ENCODE data around the gene CPNE8. TPM values are rescaled to one million over a fixed set of nuclear protein-coding genes. Genes with fewer than 3 reads are reported as not detected.

The CPNE8 gene
- total RNA-seq, 2 experiments from 2014 or later: not detected

DNA sequence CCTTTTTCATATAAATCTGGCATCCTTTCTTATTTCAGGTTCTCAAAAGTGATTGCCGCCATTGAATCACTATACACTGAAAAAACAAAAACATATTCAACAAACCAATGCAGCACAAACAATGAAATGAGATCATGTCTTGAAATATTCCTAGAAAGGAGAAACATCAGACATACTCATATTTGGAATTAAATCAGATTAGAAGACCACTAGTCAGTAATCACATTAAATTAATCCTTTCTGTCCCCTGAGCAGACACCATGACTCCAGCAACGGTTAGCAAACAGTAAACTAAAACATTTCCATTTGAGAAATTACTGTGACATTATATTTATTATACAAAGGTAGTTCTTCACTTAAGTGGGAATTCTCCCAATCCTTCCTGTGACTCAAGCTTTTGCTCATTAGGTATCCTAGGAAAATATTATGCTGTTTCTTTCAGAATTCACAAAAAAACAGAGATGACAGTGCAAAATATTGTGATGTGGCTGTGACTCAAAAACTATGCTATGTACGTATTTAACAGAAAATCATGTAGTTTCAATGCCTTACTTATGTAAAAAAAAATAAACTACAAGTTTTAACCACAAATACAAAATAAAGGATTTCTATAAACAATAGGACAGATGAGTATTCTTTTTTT lies 29.7 kb downstream of the CPNE8 start:
- no peaks in the 10 kb centered on the region for H3K9me2 ChIP-seq (ENCODE audit: insufficient read depth, low read length)
- H3K79me2 ChIP-seq (ENCODE audit: insufficient read depth, low read depth, low read length): no peaks in the 10 kb centered on the region
- H4K20me1 ChIP-seq (ENCODE audit: insufficient read depth, low read length): no peaks in the 10 kb centered on the region
- ChIA-PET CTCF (ENCODE audit: unreplicated experiment) (no interaction called here), POLR2A (interaction anchor here (0.6 kb wide), 2 partner anchors 15 to 33 kb away, joined by 3 read pairs; no protein-coding TSS in a partner anchor)
- H3K9me3 ChIP-seq (ENCODE audit: low read length): no peaks in the 10 kb centered on the region
- no peak overlapping the region for H3K4me3 ChIP-seq (ENCODE audit: low read depth, low read length, poor library complexity, severe bottlenecking)
- no peak overlapping the region for H2AFZ ChIP-seq (ENCODE audit: low read length)
- no peaks in the 10 kb centered on the region for H3K4me1 ChIP-seq (ENCODE audit: insufficient read depth, low read length, poor library complexity, severe bottlenecking)
- TF ChIP-seq EZH2phosphoT487 (IDR thresholded peaks at IDR 0.05; ENCODE audit: borderline replicate concordance, low read depth, low read length): no peak
- TF ChIP-seq, protein P1, sequence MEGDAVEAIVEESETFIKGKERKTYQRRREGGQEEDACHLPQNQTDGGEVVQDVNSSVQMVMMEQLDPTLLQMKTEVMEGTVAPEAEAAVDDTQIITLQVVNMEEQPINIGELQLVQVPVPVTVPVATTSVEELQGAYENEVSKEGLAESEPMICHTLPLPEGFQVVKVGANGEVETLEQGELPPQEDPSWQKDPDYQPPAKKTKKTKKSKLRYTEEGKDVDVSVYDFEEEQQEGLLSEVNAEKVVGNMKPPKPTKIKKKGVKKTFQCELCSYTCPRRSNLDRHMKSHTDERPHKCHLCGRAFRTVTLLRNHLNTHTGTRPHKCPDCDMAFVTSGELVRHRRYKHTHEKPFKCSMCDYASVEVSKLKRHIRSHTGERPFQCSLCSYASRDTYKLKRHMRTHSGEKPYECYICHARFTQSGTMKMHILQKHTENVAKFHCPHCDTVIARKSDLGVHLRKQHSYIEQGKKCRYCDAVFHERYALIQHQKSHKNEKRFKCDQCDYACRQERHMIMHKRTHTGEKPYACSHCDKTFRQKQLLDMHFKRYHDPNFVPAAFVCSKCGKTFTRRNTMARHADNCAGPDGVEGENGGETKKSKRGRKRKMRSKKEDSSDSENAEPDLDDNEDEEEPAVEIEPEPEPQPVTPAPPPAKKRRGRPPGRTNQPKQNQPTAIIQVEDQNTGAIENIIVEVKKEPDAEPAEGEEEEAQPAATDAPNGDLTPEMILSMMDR (conservative IDR thresholded peaks at IDR 0.05; ENCODE audit: low read length): no peak
- H3K4me2 ChIP-seq (ENCODE audit: low read length): no peak overlapping the region
- no TSS peak for BruUV-seq (replicated peaks)
- no peak overlapping the region for H3K27ac ChIP-seq (ENCODE audit: low read depth, low read length, poor library complexity, severe bottlenecking)
- no peak for DNase-seq (ENCODE audit: low spot score)
- H3K36me3 ChIP-seq (ENCODE audit: insufficient read depth, low read length): no peaks in the 10 kb centered on the region
- intact Hi-C loops (cut with micrococcal nuclease; ENCODE audit: unreplicated experiment): no loop called here

DNA sequence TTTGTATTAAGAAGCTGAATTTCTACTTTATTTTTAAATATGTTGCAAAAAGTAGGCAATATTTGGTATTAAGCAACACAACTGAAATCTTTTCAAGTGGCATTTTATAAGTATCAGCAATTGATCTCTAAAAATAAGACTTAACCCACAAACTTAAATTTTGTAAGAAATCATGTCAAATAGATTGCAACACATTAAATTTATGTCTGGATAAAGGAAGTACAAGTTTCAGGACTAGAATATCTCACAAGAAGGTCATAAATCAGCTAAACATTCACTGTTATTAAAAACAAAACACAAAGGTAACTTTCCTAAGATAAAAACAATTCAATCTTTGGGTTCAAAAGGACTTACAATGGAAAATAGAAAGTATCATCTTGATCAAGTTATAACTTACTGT lies 32.8 kb downstream of the CPNE8 start:
- H3K27ac ChIP-seq (ENCODE audit: low read depth, low read length, poor library complexity, severe bottlenecking): no peak overlapping the region
- no peaks in the 10 kb centered on the region for H3K9me2 ChIP-seq (ENCODE audit: insufficient read depth, low read length)
- no peaks in the 10 kb centered on the region for H4K20me1 ChIP-seq (ENCODE audit: insufficient read depth, low read length)
- H3K9me3 ChIP-seq (ENCODE audit: low read length): no peaks in the 10 kb centered on the region
- H3K4me3 ChIP-seq (ENCODE audit: low read depth, low read length, poor library complexity, severe bottlenecking): no peak overlapping the region
- no peaks in the 10 kb centered on the region for H3K36me3 ChIP-seq (ENCODE audit: insufficient read depth, low read length)
- no peaks in the 10 kb centered on the region for H3K4me1 ChIP-seq (ENCODE audit: insufficient read depth, low read length, poor library complexity, severe bottlenecking)
- no peak overlapping the region for H3K4me2 ChIP-seq (ENCODE audit: low read length)
- no peaks in the 10 kb centered on the region for H3K79me2 ChIP-seq (ENCODE audit: insufficient read depth, low read depth, low read length)
- TF ChIP-seq EZH2phosphoT487 (IDR thresholded peaks at IDR 0.05; ENCODE audit: borderline replicate concordance, low read depth, low read length): no peak
- TF ChIP-seq, protein P1 (conservative IDR thresholded peaks at IDR 0.05; ENCODE audit: low read length): no peak
- no peak for DNase-seq (ENCODE audit: low spot score)
- H2AFZ ChIP-seq (ENCODE audit: low read length): no peak overlapping the region
- intact Hi-C loops (cut with micrococcal nuclease; ENCODE audit: unreplicated experiment): no loop called here
- BruUV-seq (replicated peaks): no TSS peak
- CTCF ChIA-PET (ENCODE audit: unreplicated experiment): no interaction called here
- POLR2A ChIA-PET: interaction anchor here (0.5 kb wide), 1 partner anchor 421 kb away, joined by 5 read pairs; no protein-coding TSS in a partner anchor

DNA sequence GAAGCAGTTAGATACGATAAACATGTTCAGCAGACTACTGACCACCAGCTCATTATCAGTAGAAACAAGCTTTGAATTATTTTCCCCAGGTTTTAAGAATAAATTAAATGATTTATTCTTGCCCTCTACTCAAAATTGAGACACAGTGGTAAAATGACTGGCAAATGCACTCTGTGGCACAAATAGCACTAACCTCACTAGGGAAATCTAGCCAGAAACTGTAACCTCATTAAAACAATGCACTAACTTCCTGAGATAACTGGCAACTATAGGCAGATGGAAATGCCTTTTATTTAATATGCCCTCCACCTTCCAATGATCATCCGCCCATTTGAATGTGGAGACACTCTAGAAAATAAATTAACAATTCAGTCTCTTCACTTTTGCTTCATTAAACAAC lies 33.2 kb downstream of the CPNE8 start:
- Histone ChIP-seq H3K4me3 (ENCODE audit: low read depth, low read length, poor library complexity, severe bottlenecking) (no peak overlapping the region), H2AFZ (ENCODE audit: low read length) (no peak overlapping the region), H3K79me2 (ENCODE audit: insufficient read depth, low read depth, low read length) (no peaks in the 10 kb centered on the region), H3K4me2 (ENCODE audit: low read length) (no peak overlapping the region), H4K20me1 (ENCODE audit: insufficient read depth, low read length) (no peaks in the 10 kb centered on the region), H3K4me1 (ENCODE audit: insufficient read depth, low read length, poor library complexity, severe bottlenecking) (no peaks in the 10 kb centered on the region), H3K36me3 (ENCODE audit: insufficient read depth, low read length) (no peaks in the 10 kb centered on the region), H3K9me2 (ENCODE audit: insufficient read depth, low read length) (no peaks in the 10 kb centered on the region), H3K27ac (ENCODE audit: low read depth, low read length, poor library complexity, severe bottlenecking) (no peak overlapping the region), H3K9me3 (ENCODE audit: low read length) (no peaks in the 10 kb centered on the region)
- ChIA-PET POLR2A (interaction anchor here (0.5 kb wide), 1 partner anchor 421 kb away, joined by 5 read pairs; no protein-coding TSS in a partner anchor), CTCF (ENCODE audit: unreplicated experiment) (no interaction called here)
- intact Hi-C loops (cut with micrococcal nuclease; ENCODE audit: unreplicated experiment): no loop called here
- DNase-seq (ENCODE audit: low spot score): no peak
- no peak for TF ChIP-seq EZH2phosphoT487 (IDR thresholded peaks at IDR 0.05; ENCODE audit: borderline replicate concordance, low read depth, low read length)
- TF ChIP-seq, protein P1 (conservative IDR thresholded peaks at IDR 0.05; ENCODE audit: low read length): no peak
- no TSS peak for BruUV-seq (replicated peaks)

Data from OCI-LY7 (cell line).